Jurkat, Clone E6-1 (cell line): ENCODE data around the gene OPN3.

Source experiments
- DNase-seq: peaks from one replicate; pipeline ENCODE4 v3.0.0-alpha.2; 2011; ENCODE audit warnings: low read depth, low spot score
- H3K4me3 ChIP-seq: 2 replicates; pipeline ENCODE4 v1.5.1; 2011; ENCODE audit warnings: mild to moderate bottlenecking, low read length, control low read depth, moderate library complexity

The OPN3 gene

DNA sequence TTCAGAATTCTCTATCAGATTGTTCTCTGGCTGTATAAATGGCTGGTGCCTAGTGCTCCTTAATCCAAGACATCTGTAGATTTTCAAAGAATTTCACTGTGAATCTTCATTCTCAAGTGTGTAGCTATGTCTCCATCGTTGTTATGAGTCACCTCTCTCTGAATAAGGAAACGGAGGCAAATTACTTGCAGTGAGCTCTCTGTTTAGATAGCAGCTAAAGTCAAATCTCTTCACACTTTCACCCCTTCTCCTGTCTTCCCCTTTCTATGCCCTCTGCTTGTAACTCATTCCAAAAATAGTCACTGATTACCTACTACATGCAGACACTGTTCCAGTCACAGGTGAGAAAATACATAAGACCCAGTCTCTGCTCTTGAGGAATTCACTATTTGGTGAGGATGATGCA, 39.7 kb downstream of the OPN3 start:
- DNase-seq: no peak
- H3K4me3 ChIP-seq: no peak overlapping the region

DNA sequence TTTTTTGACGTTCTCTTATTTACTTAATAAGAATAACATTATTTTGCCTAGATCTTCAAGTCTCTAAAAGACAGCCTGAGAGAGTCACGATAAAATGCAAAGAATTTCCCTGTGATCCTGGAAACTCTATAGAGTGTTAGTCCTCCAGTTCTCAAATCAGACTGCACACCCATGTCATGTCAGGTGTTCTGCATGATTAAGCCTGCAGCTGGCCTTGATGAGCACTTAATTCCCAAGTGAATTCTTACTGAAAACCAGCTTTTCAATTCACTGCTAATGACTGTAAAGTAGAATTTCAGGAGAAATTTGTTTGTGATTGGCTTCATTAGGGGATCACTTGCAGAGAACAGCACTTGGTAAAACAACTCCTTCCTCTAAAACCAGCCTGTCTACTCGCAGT, 41.9 kb downstream of the OPN3 start:
- H3K4me3 ChIP-seq: no peak overlapping the region
- no peak for DNase-seq

GRCh38 chr1:241596633-241597032, 43.5 kb downstream of the OPN3 start:
- no peak for DNase-seq
- no peak overlapping the region for H3K4me3 ChIP-seq

DNA sequence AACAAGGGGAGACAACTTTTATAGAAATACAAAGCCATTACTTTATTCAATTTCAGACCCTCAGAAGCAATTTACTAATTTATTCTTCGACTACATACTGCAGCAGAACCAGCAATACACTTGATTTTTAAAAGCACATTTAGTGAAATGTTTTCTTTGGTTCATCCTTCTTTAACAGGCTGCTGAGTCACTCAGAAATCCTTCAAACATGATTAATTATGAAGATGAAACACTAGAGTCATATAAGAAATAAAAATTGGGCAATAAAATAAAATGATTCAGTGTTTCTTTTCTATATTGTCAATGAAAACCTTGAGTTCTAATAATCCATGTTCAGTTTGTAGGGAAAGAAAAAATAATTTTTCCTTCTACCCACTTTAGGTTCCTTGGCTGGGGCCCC, 47.0 kb downstream of the OPN3 start:
- H3K4me3 ChIP-seq: no peak overlapping the region

GRCh38 chr1:241592273-241592958, 47.8 kb downstream of the OPN3 start:
- DNase-seq: no peak
- H3K4me3 ChIP-seq: no peak overlapping the region

More for the DNA sequence above, 47.0 kb downstream of the OPN3 start:
- DNase-seq: no peak

- no peak overlapping the region for H3K4me3 ChIP-seq
- no peak for DNase-seq
Measured at GRCh38 chr1:241591736-241592135, 48.4 kb downstream of the OPN3 start.

DNA sequence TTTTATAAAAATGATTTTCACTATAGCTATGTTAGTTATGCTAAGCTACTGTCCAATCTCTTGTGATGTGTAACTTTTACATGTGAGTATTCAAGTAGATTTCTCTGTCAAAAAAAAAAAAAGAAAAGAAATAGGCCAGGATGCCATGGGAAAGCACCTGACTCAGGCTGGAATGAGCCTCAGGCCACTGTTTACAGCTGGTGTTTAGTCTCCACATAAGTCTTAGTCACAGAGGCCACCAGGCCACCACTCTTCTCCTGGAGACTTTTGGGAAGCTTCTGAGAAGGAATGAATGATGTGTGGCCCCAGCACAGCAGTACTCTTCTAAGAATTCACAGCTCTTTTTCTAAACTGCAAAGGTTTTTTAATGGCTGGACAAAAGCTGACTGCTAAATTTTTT, 48.9 kb downstream of the OPN3 start:
- no peak for DNase-seq
- H3K4me3 ChIP-seq: no peak overlapping the region

DNA sequence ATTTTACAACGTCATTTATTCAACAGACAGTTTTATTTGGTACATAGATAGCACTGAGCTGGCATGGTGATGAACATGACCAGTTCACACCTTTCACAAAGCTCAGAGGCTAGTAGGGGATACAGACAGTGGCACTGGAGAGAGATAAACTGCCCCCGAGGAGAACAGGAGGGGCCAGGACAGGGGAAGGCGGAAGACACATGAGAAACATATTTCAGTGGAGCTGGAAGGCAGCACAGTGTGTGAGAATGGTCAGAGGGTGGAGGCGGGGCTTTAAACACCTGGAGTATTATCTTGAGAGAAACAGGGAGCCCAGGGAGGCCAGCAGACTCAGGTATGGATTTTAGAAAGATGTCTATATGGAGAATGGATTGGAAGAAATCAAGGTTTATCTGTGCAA, 49.5 kb downstream of the OPN3 start:
- DNase-seq: no peak
- no peak overlapping the region for H3K4me3 ChIP-seq

DNA sequence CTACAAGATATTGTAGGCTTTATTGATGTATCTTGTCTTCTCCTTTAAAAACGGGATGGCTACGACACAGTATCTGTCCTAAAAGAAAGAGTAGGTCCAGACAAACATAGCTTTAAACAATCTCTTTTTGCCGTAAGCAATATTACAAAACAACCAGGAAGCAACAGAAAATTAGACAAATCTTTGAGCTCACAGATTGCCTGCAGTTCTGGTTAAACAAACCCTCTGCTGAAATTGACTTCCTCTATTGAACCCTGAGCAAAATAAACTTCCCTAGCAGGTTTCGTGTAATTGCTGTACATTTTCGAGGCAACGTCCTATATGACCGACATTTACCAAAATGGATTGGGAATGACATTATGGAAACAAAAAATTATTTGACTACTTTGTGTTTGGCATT, 50.6 kb downstream of the OPN3 start:
- H3K4me3 ChIP-seq: no peak overlapping the region
- no peak for DNase-seq

DNA sequence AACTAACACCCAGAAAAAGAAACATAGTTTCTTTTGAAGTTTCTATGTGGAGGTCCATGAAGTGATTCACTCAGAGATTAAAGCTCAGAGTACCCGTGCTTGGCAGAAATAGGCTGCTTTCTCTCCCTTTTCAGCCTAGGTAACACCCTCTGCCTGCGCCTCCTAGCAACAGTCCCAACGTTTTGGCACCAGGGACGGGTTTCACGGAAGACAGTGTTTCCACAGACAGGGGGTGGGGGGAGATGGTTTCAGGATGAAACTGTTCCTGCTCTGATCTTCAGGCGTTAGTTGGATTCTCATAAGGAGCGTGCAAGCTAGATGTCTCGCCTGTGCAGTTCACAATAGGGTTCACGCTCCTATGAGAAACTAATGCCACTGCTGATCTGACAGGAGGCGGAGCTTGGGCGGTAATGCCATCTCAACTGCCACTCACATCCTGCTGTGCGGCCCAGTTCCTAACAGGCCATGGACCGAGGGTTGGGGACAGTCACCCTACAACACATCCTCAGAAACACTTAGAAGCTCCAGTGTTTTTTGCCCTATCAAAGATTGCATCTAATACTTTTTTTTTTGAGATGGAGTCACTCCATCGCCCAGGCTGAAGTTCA, 53.2 kb downstream of the OPN3 start:
- no peak for DNase-seq
- no peak overlapping the region for H3K4me3 ChIP-seq

DNA sequence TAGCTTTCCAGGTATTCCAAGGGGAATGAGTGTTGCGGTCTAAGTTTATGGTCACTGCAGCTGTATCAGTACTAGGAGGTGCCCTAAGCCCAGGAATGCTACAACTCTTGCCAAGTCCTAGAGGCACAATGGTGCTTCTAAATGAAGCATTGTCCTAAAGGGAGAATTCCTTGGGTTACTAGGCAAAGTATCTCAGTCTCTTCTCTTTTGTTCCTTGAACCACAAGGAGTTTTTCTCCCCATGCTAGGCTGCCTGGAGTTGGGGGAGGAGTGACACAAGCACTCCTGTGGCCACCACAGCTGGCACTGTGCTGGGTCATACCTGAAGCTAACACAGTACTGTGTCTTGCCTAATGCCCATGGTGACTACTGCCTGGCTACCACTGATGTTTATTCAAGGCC, 57.2 kb downstream of the OPN3 start:
- no peak overlapping the region for H3K4me3 ChIP-seq
- no peak for DNase-seq

DNA sequence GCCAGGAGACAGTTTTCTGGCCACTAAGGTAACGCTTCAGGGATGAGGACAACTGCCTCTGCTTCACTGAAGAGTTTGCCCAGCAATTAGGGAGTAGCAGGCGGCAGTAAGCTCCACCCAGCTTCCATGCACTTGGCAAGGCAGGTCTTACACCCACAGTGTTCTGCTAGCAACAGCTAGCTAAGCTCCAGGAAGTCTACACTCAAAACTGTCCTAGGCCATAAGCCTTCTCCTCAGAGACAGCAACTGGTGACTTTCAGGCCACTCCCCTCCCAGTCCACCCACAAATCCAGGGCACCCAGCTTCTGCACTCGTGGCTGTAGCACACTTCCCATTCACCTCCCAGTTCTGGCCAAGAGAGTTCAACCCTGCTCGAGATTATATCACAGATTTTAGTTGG, 60.7 kb downstream of the OPN3 start:
- no peak for DNase-seq
- H3K4me3 ChIP-seq: no peak overlapping the region

GRCh38 chr1:241574154-241574553, 66.0 kb downstream of the OPN3 start:
- DNase-seq: no peak
- no peak overlapping the region for H3K4me3 ChIP-seq

GRCh38 chr1:241569848-241570247, 70.3 kb downstream of the OPN3 start:
- H3K4me3 ChIP-seq: no peak overlapping the region
- no peak for DNase-seq

DNA sequence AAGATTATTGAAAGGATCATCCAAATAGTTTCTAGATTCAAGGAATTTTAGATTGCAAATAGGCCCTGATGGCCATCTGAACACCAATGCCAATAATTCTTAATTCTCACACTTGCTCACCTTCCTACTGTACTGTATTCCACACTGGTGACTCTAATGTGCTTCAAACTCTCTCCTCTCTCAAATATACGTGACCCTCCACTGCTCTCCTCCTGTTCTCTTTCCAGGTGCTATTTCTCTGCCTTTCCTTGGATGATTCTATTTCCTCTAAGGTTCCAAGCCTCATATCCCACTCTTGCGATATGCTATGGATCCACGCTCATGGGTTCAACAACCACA, 79.4 kb downstream of the OPN3 start:
- H3K4me3 ChIP-seq: no peak overlapping the region
- no peak for DNase-seq

- H3K4me3 ChIP-seq: no peak overlapping the region
- no peak for DNase-seq
Measured at GRCh38 chr1:241560146-241560848, 79.9 kb downstream of the OPN3 start.

DNA sequence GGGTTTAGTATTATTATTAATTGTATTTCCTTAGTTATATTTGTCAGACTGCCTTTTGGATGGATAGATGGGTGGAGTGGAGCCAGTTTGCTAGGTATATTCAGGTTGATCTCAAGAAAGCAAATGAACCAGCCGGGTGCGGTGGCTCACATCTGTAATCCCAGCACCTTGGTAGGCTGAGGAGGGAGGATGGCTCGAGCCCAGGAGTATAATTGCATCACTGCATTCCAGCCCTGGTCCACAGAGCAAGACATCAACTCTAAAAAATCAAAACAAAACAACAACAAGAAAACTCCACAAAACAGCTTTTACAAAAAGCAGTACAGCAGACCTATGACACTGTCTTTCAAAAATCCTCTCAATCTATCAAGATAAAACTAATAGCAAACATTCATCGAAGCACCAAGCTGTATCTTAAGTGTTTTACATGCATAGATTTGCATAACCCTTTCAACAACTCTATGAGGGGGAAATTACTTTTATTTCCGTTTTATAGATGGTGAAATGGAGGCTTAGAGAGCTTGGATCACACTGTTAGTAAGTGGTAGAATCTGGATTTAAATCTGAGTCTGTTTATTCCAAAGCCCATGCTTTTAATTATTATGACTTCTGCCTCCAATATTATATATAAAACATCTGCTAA, 82.5 kb downstream of the OPN3 start:
- no peak overlapping the region for H3K4me3 ChIP-seq
- DNase-seq: no peak

DNA sequence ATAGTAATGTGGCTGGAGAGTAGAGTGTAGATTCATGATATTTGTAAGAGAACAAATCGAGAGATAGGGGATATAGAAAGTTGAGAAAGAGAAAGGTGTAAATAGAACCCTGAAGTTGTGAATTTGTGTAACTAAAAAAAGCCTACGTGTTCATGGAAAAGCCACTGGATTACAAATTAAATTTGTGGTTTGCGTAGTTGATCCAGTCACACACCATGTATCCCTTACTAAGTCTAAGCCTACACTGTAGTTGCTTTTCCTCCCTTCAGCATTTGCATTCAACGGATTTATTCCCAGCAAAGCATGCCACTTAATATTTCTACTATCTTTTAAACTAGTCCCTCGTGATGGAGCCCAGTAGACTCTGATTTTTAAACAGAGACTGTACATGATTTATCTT, 83.1 kb downstream of the OPN3 start:
- H3K4me3 ChIP-seq: no peak overlapping the region
- DNase-seq: no peak

DNA sequence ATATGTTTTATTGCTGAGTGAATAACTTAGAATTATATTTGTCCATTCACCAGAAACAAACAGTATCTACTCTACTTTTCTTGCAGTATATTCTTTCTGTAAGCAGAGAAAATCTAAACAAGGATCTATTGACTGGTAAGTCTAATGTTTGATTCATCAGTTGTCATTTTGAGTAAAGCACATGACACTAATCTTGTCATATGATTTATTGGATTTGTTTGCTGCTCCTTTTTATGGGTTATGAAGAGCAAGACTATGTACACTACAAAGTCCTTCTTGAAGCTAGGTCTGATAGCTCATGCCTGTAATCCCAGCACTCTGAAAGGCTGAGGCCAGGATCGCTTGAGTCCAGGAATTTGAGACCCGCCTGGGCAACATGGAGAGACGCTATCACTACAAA, 84.6 kb downstream of the OPN3 start:
- no peak for DNase-seq
- no peak overlapping the region for H3K4me3 ChIP-seq

GRCh38 chr1:241553886-241554592, 86.1 kb downstream of the OPN3 start:
- no peak for DNase-seq
- H3K4me3 ChIP-seq: no peak overlapping the region
